GM12892 (cell line): ENCODE results near the gene SH2D6.

Experiments
- POLR2A ChIP-seq: IDR thresholded peaks from 2 replicates; pipeline ENCODE4 v1.6.1; 2011; ENCODE audit warnings: low read depth, low read length, control low read depth
- POLR2AphosphoS5 ChIP-seq: IDR thresholded peaks from 2 replicates; pipeline ENCODE4 v1.6.1; 2011; ENCODE audit warnings: low read depth, low read length, control low read depth

DNA sequence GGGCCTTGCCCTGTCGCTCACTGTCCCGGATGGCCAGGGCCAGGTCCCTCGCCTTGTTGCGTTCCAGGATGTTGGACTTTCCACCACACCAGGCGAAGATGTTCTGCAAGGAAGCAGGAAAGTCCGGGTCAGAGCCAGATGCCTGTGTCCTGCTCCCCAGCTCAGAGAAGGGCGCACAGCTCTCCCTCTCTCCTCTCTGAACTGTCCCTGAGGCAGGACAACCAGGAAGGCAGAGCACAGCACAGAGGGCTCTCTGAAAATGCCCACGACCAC is 19.4 kb upstream of the SH2D6 start:
- no peak for TF ChIP-seq POLR2A
- TF ChIP-seq POLR2AphosphoS5, result no peak
